Measurements from ENCODE around the gene SELL. TPM values are rescaled to one million over a fixed set of nuclear protein-coding genes. Genes with fewer than 3 reads are reported as not detected.

Gene SELL
- total RNA-seq, 4 donors from 2014 or later: 1.4 to 27.7 (median 5.3) TPM

- TF ChIP-seq CTCF (IDR thresholded peaks at IDR 0.05): no peak
- DNase-seq (ENCODE audit: low spot score) (no peak), ATAC-seq (ENCODE audit: low FRiP score) (no peak)
These were observed 3.4 kb downstream of the SELL start for GRCh38 chr1:169707912-169708604.

GRCh38 chr1:169704797-169705196, 6.6 kb downstream of the SELL start:
- TF ChIP-seq CTCF (IDR thresholded peaks at IDR 0.05): no peak
- ATAC-seq (ENCODE audit: low FRiP score): no peak
- no peak for DNase-seq (ENCODE audit: low spot score)

- no peak for TF ChIP-seq CTCF (IDR thresholded peaks at IDR 0.05)
- no peak for ATAC-seq (ENCODE audit: low FRiP score)
- DNase-seq (ENCODE audit: low spot score): no peak
These were observed 10.0 kb downstream of the SELL start for GRCh38 chr1:169701261-169702005.

- DNase-seq (ENCODE audit: low spot score): no peak
- no peak for ATAC-seq (ENCODE audit: low FRiP score)
- TF ChIP-seq CTCF (IDR thresholded peaks at IDR 0.05): no peak
These were observed 11.7 kb downstream of the SELL start for GRCh38 chr1:169699707-169700106.

GRCh38 chr1:169698976-169699375, 12.4 kb downstream of the SELL start:
- no peak for ATAC-seq (ENCODE audit: low FRiP score)
- TF ChIP-seq CTCF (IDR thresholded peaks at IDR 0.05): no peak
- no peak for DNase-seq (ENCODE audit: low spot score)

GRCh38 chr1:169697755-169698154, 13.7 kb downstream of the SELL start:
- no peak for ATAC-seq (ENCODE audit: low FRiP score)
- no peak for DNase-seq (ENCODE audit: low spot score)
- no peak for TF ChIP-seq CTCF (IDR thresholded peaks at IDR 0.05)

Data from omental fat pad (tissue), 4 donors.